Measurements from ENCODE around the gene TOPORS. TPM values are rescaled to one million over a fixed set of nuclear protein-coding genes. Genes with fewer than 3 reads are reported as not detected.

TOPORS gene
- total and polyA plus RNA-seq, 2 experiments from 2014 or later = 14.1 to 25.8 TPM

DNA sequence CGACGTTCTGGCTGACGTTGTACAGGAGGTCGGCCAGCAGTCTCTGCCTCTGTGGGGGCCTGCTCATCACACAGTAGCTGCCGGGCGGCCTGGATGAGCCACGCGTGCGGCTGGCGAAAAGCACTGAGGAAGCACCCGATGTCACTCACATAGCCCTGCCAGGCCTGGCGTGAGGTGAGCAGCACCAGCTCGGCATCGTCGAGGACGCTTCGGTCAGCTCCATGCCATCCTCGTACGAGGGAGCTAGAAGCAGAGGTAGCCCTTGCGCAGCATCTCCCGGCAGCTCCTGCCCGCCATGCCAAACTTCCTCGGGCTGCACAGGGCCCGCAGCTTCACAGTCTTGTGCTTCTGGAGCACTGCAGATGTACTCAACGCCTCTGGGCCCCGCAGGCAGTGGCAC, 14.4 kb upstream of the TOPORS start:
- Histone ChIP-seq H3K9me3 (ENCODE audit: low read depth) (no peaks in the 10 kb centered on the region), H3K36me3 (replicated peaks; ENCODE audit: insufficient read depth, low read depth) (no peaks in the 10 kb centered on the region), H4K20me1 (ENCODE audit: insufficient read depth, poor library complexity, severe bottlenecking) (peaks cover 3% of the 10 kb centered on the region), H3K27ac (no peak overlapping the region), H3K4me2 (no peak overlapping the region), H3K4me3 (no peak overlapping the region), H3K9me2 (replicated peaks; ENCODE audit: insufficient read depth) (no peaks in the 10 kb centered on the region), H3K4me1 (ENCODE audit: insufficient read depth) (peaks cover 10% of the 10 kb centered on the region), H3K79me2 (peaks cover 58% of the 10 kb centered on the region), H3K27me3 (no peaks in the 10 kb centered on the region), H2AFZ (no peak overlapping the region)
- DNase-seq (ENCODE audit: low spot score) = no peak
- WGBS (ENCODE audit: low lambda C conversion rate, missing lambda C conversion rate) = 97% methylated on average over 26 of the region's 26 CpGs
- TF ChIP-seq, protein P1, sequence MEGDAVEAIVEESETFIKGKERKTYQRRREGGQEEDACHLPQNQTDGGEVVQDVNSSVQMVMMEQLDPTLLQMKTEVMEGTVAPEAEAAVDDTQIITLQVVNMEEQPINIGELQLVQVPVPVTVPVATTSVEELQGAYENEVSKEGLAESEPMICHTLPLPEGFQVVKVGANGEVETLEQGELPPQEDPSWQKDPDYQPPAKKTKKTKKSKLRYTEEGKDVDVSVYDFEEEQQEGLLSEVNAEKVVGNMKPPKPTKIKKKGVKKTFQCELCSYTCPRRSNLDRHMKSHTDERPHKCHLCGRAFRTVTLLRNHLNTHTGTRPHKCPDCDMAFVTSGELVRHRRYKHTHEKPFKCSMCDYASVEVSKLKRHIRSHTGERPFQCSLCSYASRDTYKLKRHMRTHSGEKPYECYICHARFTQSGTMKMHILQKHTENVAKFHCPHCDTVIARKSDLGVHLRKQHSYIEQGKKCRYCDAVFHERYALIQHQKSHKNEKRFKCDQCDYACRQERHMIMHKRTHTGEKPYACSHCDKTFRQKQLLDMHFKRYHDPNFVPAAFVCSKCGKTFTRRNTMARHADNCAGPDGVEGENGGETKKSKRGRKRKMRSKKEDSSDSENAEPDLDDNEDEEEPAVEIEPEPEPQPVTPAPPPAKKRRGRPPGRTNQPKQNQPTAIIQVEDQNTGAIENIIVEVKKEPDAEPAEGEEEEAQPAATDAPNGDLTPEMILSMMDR (IDR thresholded peaks at IDR 0.05; ENCODE audit: poor library complexity) = no peak
- no peak for TF ChIP-seq EZH2phosphoT487 (IDR thresholded peaks at IDR 0.05; ENCODE audit: low read depth, severe bottlenecking, unreplicated experiment)
- TF ChIP-seq EZH2 (IDR thresholded peaks at IDR 0.05; ENCODE audit: borderline replicate concordance) = no peak

DNA sequence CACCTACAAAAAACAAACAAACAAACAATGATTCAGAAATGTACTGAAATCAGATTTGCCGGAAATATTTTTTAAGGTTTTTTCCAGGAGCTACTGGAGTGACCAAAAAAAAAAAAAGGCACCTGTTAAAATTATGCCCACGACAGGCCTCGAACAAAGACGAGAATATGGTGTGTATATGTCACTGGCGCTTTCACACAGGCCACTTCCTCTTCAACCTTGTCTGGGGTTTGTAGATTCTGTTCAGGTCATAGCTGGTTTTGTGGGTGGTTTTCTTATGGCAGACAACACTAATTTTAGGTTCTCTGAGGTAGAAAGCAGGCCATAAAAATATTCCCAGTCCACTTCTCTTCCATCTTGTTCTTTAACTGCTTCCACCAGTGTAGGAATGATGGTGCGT, 13.6 kb upstream of the TOPORS start:
- Histone ChIP-seq H2AFZ (no peak overlapping the region), H3K36me3 (replicated peaks; ENCODE audit: insufficient read depth, low read depth) (no peaks in the 10 kb centered on the region), H3K27ac (no peak overlapping the region), H3K4me1 (ENCODE audit: insufficient read depth) (peaks cover 2% of the 10 kb centered on the region), H3K4me3 (no peak overlapping the region), H3K4me2 (no peak overlapping the region), H3K79me2 (peaks cover 53% of the 10 kb centered on the region), H4K20me1 (ENCODE audit: insufficient read depth, poor library complexity, severe bottlenecking) (no peaks in the 10 kb centered on the region), H3K9me2 (replicated peaks; ENCODE audit: insufficient read depth) (no peaks in the 10 kb centered on the region), H3K27me3 (no peaks in the 10 kb centered on the region), H3K9me3 (ENCODE audit: low read depth) (no peaks in the 10 kb centered on the region)
- no peak for DNase-seq (ENCODE audit: low spot score)
- WGBS (ENCODE audit: low lambda C conversion rate, missing lambda C conversion rate) = 97% methylated on average over 6 of the region's 6 CpGs
- TF ChIP-seq EZH2 (IDR thresholded peaks at IDR 0.05; ENCODE audit: borderline replicate concordance) (no peak), EZH2phosphoT487 (IDR thresholded peaks at IDR 0.05; ENCODE audit: low read depth, severe bottlenecking, unreplicated experiment) (no peak)
- TF ChIP-seq, protein P1 (IDR thresholded peaks at IDR 0.05; ENCODE audit: poor library complexity) = no peak

DNA sequence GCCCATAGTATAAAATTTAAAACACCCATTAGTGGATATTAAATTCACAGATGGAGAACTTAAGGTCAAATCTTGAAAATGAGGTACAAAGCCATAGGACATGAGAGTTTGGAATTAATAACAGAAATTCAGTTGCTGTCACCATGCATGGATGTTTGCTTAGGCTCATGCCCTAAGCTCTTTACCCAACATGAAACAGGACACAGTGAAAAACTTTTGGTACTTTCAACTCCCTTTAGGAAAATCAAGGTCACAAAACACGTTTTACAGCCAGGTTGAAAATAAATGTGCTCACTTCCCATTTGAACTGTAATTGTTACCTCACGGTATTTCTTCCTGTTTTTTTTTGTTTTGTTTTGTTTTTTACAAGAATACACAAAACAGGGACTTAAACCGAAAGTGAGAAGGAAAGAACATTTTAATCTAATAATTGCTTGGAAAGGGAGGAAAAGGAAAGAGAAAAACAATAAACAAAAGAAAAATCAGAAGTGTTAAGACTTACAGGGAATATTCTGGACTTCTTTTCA, 6.1 kb upstream of the TOPORS start:
- H3K9me3 ChIP-seq (ENCODE audit: low read depth) = no peaks in the 10 kb centered on the region
- no peak overlapping the region for H3K4me2 ChIP-seq

More for the DNA sequence above, 6.1 kb upstream of the TOPORS start:
- peaks cover 4% of the 10 kb centered on the region for H3K4me1 ChIP-seq (ENCODE audit: insufficient read depth)
- H4K20me1 ChIP-seq (ENCODE audit: insufficient read depth, poor library complexity, severe bottlenecking) = no peaks in the 10 kb centered on the region
- H3K9me2 ChIP-seq (replicated peaks; ENCODE audit: insufficient read depth) = no peaks in the 10 kb centered on the region
- no peak overlapping the region for H2AFZ ChIP-seq
- H3K36me3 ChIP-seq (replicated peaks; ENCODE audit: insufficient read depth, low read depth) = no peaks in the 10 kb centered on the region
- no peak overlapping the region for H3K27ac ChIP-seq
- TF ChIP-seq, protein P1 (IDR thresholded peaks at IDR 0.05; ENCODE audit: poor library complexity) = no peak
- TF ChIP-seq EZH2phosphoT487 (IDR thresholded peaks at IDR 0.05; ENCODE audit: low read depth, severe bottlenecking, unreplicated experiment) (no peak), EZH2 (IDR thresholded peaks at IDR 0.05; ENCODE audit: borderline replicate concordance) (no peak)
- H3K27me3 ChIP-seq = no peaks in the 10 kb centered on the region
- 93% methylated on average over 3 of the region's 3 CpGs for WGBS (ENCODE audit: low lambda C conversion rate, missing lambda C conversion rate)
- no peak for DNase-seq (ENCODE audit: low spot score)
- peaks cover 60% of the 10 kb centered on the region for H3K79me2 ChIP-seq
- no peak overlapping the region for H3K4me3 ChIP-seq
